ENCODE measurements around the gene RWDD4.
A peak's percentile ranks its signal among the peaks of the same experiment; 100 is the strongest.

Gene RWDD4

GRCh38 chr4:183659029-183659871, at the start of gene RWDD4, which contains the start of gene TRAPPC11:
RWDD4 (minus strand) TSS chr4:183659185; CDS start chr4:183658952, 233 bp downstream.
TRAPPC11 (plus strand) TSS chr4:183659293; CDS start chr4:183663868, 4,575 bp downstream.
- peak; percentile 97 for DNase-seq (ENCODE audit: low spot score)

- DNase-seq (ENCODE audit: low spot score) = no peak
These were observed 43.5 kb upstream of the RWDD4 start for GRCh38 chr4:183702492-183702891.

- no peak for DNase-seq (ENCODE audit: low spot score)
These were observed 41.4 kb upstream of the RWDD4 start for GRCh38 chr4:183700407-183700806.

GRCh38 chr4:183698909-183699308, 39.9 kb upstream of the RWDD4 start:
- DNase-seq (ENCODE audit: low spot score) = no peak

- DNase-seq (ENCODE audit: low spot score) = no peak
These were observed 32.9 kb upstream of the RWDD4 start for GRCh38 chr4:183691897-183692296.

GRCh38 chr4:183691006-183691405, 32.0 kb upstream of the RWDD4 start:
- DNase-seq (ENCODE audit: low spot score) = no peak

- DNase-seq (ENCODE audit: low spot score) = no peak
These were observed 29.2 kb upstream of the RWDD4 start for GRCh38 chr4:183688216-183688615.

GRCh38 chr4:183686461-183686860, 27.5 kb upstream of the RWDD4 start:
- no peak for DNase-seq (ENCODE audit: low spot score)

- DNase-seq (ENCODE audit: low spot score) = no peak
These were observed 22.1 kb upstream of the RWDD4 start for GRCh38 chr4:183681119-183681518.

- DNase-seq (ENCODE audit: low spot score) = no peak
These were observed 16.6 kb upstream of the RWDD4 start for GRCh38 chr4:183675625-183676024.

- DNase-seq (ENCODE audit: low spot score) = no peak
These were observed 15.2 kb upstream of the RWDD4 start for GRCh38 chr4:183674153-183674552.

GRCh38 chr4:183670960-183671555, 12.1 kb upstream of the RWDD4 start:
- no peak for DNase-seq (ENCODE audit: low spot score)

- no peak for DNase-seq (ENCODE audit: low spot score)
These were observed 11.3 kb upstream of the RWDD4 start for GRCh38 chr4:183670251-183670650.

- DNase-seq (ENCODE audit: low spot score) = no peak
These were observed 7.1 kb upstream of the RWDD4 start for GRCh38 chr4:183666088-183666487.

GRCh38 chr4:183659872-183660242, 872 bp upstream of the RWDD4 start:
- peak; percentile 46 for DNase-seq (ENCODE audit: low spot score)

- peak; percentile 19 for DNase-seq (ENCODE audit: low spot score)
These were observed 490 bp downstream of the RWDD4 start for GRCh38 chr4:183658362-183659028.

GRCh38 chr4:183657564-183657963, 1.4 kb downstream of the RWDD4 start:
- DNase-seq (ENCODE audit: low spot score) = peak; percentile 25

GRCh38 chr4:183645326-183645725, 13.7 kb downstream of the RWDD4 start:
- no peak for DNase-seq (ENCODE audit: low spot score)

GRCh38 chr4:183639291-183639690, 19.7 kb downstream of the RWDD4 start:
- DNase-seq (ENCODE audit: low spot score) = no peak

GRCh38 chr4:183638436-183638835, 20.5 kb downstream of the RWDD4 start:
- no peak for DNase-seq (ENCODE audit: low spot score)

- peak; percentile 52 for DNase-seq (ENCODE audit: low spot score)
These were observed 21.5 kb downstream of the RWDD4 start for GRCh38 chr4:183637461-183637860.

- DNase-seq (ENCODE audit: low spot score) = no peak
These were observed 22.1 kb downstream of the RWDD4 start for GRCh38 chr4:183636923-183637322.

- DNase-seq (ENCODE audit: low spot score) = no peak
These were observed 22.5 kb downstream of the RWDD4 start for GRCh38 chr4:183636503-183636902.

Measured in RKO (cell line).